Measurements from ENCODE around the gene TTC39A.

Gene TTC39A

GRCh38 chr1:51313268-51313852, 17.0 kb downstream of the TTC39A start:
- Mint-ChIP-seq H3K4me1 (ENCODE audit: low read depth) (peaks cover 13% of the 10 kb centered on the region), H3K36me3 (ENCODE audit: low read depth) (no peaks in the 10 kb centered on the region), H3K27ac (peak overlapping the region; percentile 14), H3K9me3 (no peaks in the 10 kb centered on the region), H3K27me3 (no peaks in the 10 kb centered on the region), H3K4me3 (no peak overlapping the region)

GRCh38 chr1:51312718-51313117, 17.6 kb downstream of the TTC39A start:
- H3K27me3 Mint-ChIP-seq = no peaks in the 10 kb centered on the region
- no peak overlapping the region for H3K4me3 Mint-ChIP-seq
- peaks cover 13% of the 10 kb centered on the region for H3K4me1 Mint-ChIP-seq (ENCODE audit: low read depth)
- H3K36me3 Mint-ChIP-seq (ENCODE audit: low read depth) = no peaks in the 10 kb centered on the region
- H3K27ac Mint-ChIP-seq = no peak overlapping the region
- H3K9me3 Mint-ChIP-seq = no peaks in the 10 kb centered on the region

GRCh38 chr1:51311826-51312225, 18.5 kb downstream of the TTC39A start:
- Mint-ChIP-seq H3K4me1 (ENCODE audit: low read depth) (peaks cover 13% of the 10 kb centered on the region), H3K4me3 (no peak overlapping the region), H3K27ac (no peak overlapping the region), H3K9me3 (no peaks in the 10 kb centered on the region), H3K36me3 (ENCODE audit: low read depth) (no peaks in the 10 kb centered on the region), H3K27me3 (no peaks in the 10 kb centered on the region)

GRCh38 chr1:51310871-51311613, 19.3 kb downstream of the TTC39A start:
- no peaks in the 10 kb centered on the region for H3K27me3 Mint-ChIP-seq
- no peaks in the 10 kb centered on the region for H3K36me3 Mint-ChIP-seq (ENCODE audit: low read depth)
- peaks cover 13% of the 10 kb centered on the region for H3K4me1 Mint-ChIP-seq (ENCODE audit: low read depth)
- H3K9me3 Mint-ChIP-seq = no peaks in the 10 kb centered on the region
- H3K4me3 Mint-ChIP-seq = no peak overlapping the region
- no peak overlapping the region for H3K27ac Mint-ChIP-seq

- Mint-ChIP-seq H3K27me3 (no peaks in the 10 kb centered on the region), H3K4me1 (ENCODE audit: low read depth) (peaks cover 13% of the 10 kb centered on the region), H3K9me3 (no peaks in the 10 kb centered on the region), H3K36me3 (ENCODE audit: low read depth) (no peaks in the 10 kb centered on the region), H3K27ac (no peak overlapping the region), H3K4me3 (no peak overlapping the region)
Measured at GRCh38 chr1:51309291-51309690, 21.1 kb downstream of the TTC39A start.

- Mint-ChIP-seq H3K4me1 (ENCODE audit: low read depth) (peaks cover 16% of the 10 kb centered on the region), H3K4me3 (no peak overlapping the region), H3K36me3 (ENCODE audit: low read depth) (no peaks in the 10 kb centered on the region), H3K9me3 (no peaks in the 10 kb centered on the region), H3K27me3 (no peaks in the 10 kb centered on the region), H3K27ac (no peak overlapping the region)
Measured at GRCh38 chr1:51308636-51309035, 21.7 kb downstream of the TTC39A start.

GRCh38 chr1:51306950-51307349, 23.4 kb downstream of the TTC39A start:
- H3K36me3 Mint-ChIP-seq (ENCODE audit: low read depth) = no peaks in the 10 kb centered on the region
- peaks cover 20% of the 10 kb centered on the region for H3K4me1 Mint-ChIP-seq (ENCODE audit: low read depth)
- no peak overlapping the region for H3K27ac Mint-ChIP-seq
- no peaks in the 10 kb centered on the region for H3K27me3 Mint-ChIP-seq
- no peak overlapping the region for H3K4me3 Mint-ChIP-seq
- no peaks in the 10 kb centered on the region for H3K9me3 Mint-ChIP-seq

GRCh38 chr1:51305371-51305823, 25.0 kb downstream of the TTC39A start:
- H3K4me3 Mint-ChIP-seq = no peak overlapping the region
- H3K27me3 Mint-ChIP-seq = no peaks in the 10 kb centered on the region
- no peaks in the 10 kb centered on the region for H3K36me3 Mint-ChIP-seq (ENCODE audit: low read depth)
- no peaks in the 10 kb centered on the region for H3K9me3 Mint-ChIP-seq
- peaks cover 31% of the 10 kb centered on the region for H3K4me1 Mint-ChIP-seq (ENCODE audit: low read depth)
- H3K27ac Mint-ChIP-seq = no peak overlapping the region

- H3K9me3 Mint-ChIP-seq = no peaks in the 10 kb centered on the region
- peaks cover 32% of the 10 kb centered on the region for H3K4me1 Mint-ChIP-seq (ENCODE audit: low read depth)
- H3K27ac Mint-ChIP-seq = peak overlapping the region; percentile 90
- H3K36me3 Mint-ChIP-seq (ENCODE audit: low read depth) = no peaks in the 10 kb centered on the region
- no peaks in the 10 kb centered on the region for H3K27me3 Mint-ChIP-seq
- H3K4me3 Mint-ChIP-seq = no peak overlapping the region
Measured at GRCh38 chr1:51304360-51304759, 26.0 kb downstream of the TTC39A start.

GRCh38 chr1:51303751-51304251, 26.6 kb downstream of the TTC39A start:
- Mint-ChIP-seq H3K4me1 (ENCODE audit: low read depth) (peaks cover 32% of the 10 kb centered on the region), H3K4me3 (no peak overlapping the region), H3K27me3 (no peaks in the 10 kb centered on the region), H3K9me3 (no peaks in the 10 kb centered on the region), H3K27ac (peak overlapping the region; percentile 90), H3K36me3 (ENCODE audit: low read depth) (no peaks in the 10 kb centered on the region)

- peaks cover 32% of the 10 kb centered on the region for H3K4me1 Mint-ChIP-seq (ENCODE audit: low read depth)
- no peaks in the 10 kb centered on the region for H3K9me3 Mint-ChIP-seq
- H3K36me3 Mint-ChIP-seq (ENCODE audit: low read depth) = no peaks in the 10 kb centered on the region
- peak overlapping the region; percentile 90 for H3K27ac Mint-ChIP-seq
- H3K4me3 Mint-ChIP-seq = no peak overlapping the region
- H3K27me3 Mint-ChIP-seq = no peaks in the 10 kb centered on the region
Measured at GRCh38 chr1:51303315-51303714, 27.0 kb downstream of the TTC39A start.

- peaks cover 34% of the 10 kb centered on the region for H3K4me1 Mint-ChIP-seq (ENCODE audit: low read depth)
- H3K36me3 Mint-ChIP-seq (ENCODE audit: low read depth) = no peaks in the 10 kb centered on the region
- H3K4me3 Mint-ChIP-seq = no peak overlapping the region
- no peaks in the 10 kb centered on the region for H3K9me3 Mint-ChIP-seq
- no peaks in the 10 kb centered on the region for H3K27me3 Mint-ChIP-seq
- H3K27ac Mint-ChIP-seq = no peak overlapping the region
Measured at GRCh38 chr1:51302746-51303145, 27.6 kb downstream of the TTC39A start.

GRCh38 chr1:51302270-51302669, 28.1 kb downstream of the TTC39A start:
- H3K27me3 Mint-ChIP-seq = no peaks in the 10 kb centered on the region
- peaks cover 38% of the 10 kb centered on the region for H3K4me1 Mint-ChIP-seq (ENCODE audit: low read depth)
- no peak overlapping the region for H3K4me3 Mint-ChIP-seq
- H3K27ac Mint-ChIP-seq = no peak overlapping the region
- H3K9me3 Mint-ChIP-seq = no peaks in the 10 kb centered on the region
- no peaks in the 10 kb centered on the region for H3K36me3 Mint-ChIP-seq (ENCODE audit: low read depth)

GRCh38 chr1:51301844-51302162, 28.6 kb downstream of the TTC39A start:
- no peaks in the 10 kb centered on the region for H3K27me3 Mint-ChIP-seq
- H3K4me3 Mint-ChIP-seq = no peak overlapping the region
- H3K9me3 Mint-ChIP-seq = no peaks in the 10 kb centered on the region
- no peaks in the 10 kb centered on the region for H3K36me3 Mint-ChIP-seq (ENCODE audit: low read depth)
- H3K4me1 Mint-ChIP-seq (ENCODE audit: low read depth) = peaks cover 43% of the 10 kb centered on the region
- no peak overlapping the region for H3K27ac Mint-ChIP-seq

GRCh38 chr1:51301152-51301843, 29.1 kb downstream of the TTC39A start:
- Mint-ChIP-seq H3K27me3 (no peaks in the 10 kb centered on the region), H3K4me3 (no peak overlapping the region), H3K27ac (no peak overlapping the region), H3K36me3 (ENCODE audit: low read depth) (no peaks in the 10 kb centered on the region), H3K4me1 (ENCODE audit: low read depth) (peaks cover 48% of the 10 kb centered on the region), H3K9me3 (no peaks in the 10 kb centered on the region)
